ENCODE measurements around the gene PRKAR1B. TPM values are rescaled to one million over a fixed set of nuclear protein-coding genes. Genes with fewer than 3 reads are reported as not detected.

Gene PRKAR1B
- total RNA-seq, 1 experiment from 2014 or later, result 43.3 TPM

GRCh38 chr7:607938-608337, 119.1 kb downstream of the PRKAR1B start:
- WGBS (ENCODE audit: extremely low coverage, insufficient read length, low lambda C conversion rate), result no CpG with 5 or more reads among the region's 13 CpGs
- Histone ChIP-seq H3K14ac (ENCODE audit: insufficient read depth, low read length) (no peak overlapping the region), H3K56ac (ENCODE audit: insufficient read length, low read depth, low read length) (no peak overlapping the region), H2BK12ac (ENCODE audit: insufficient read length, low read depth, low read length) (no peak overlapping the region), H2AK5ac (ENCODE audit: insufficient read length, low read length) (no peak overlapping the region), H3K18ac (ENCODE audit: insufficient read length, low read depth, low read length) (no peak overlapping the region), H4K91ac (ENCODE audit: insufficient read length, low read depth, low read length) (no peak overlapping the region), H3T11ph (ENCODE audit: low read length) (no peak overlapping the region), H2AFZ (ENCODE audit: low read length) (no peak overlapping the region), H3K27me3 (ENCODE audit: insufficient read depth, low read length) (no peaks in the 10 kb centered on the region), H3K23me2 (ENCODE audit: insufficient read length, low read depth, low read length, poor library complexity, severe bottlenecking) (peaks cover 2% of the 10 kb centered on the region), H3K79me2 (ENCODE audit: insufficient read depth, low read length) (no peaks in the 10 kb centered on the region), H4K5ac (ENCODE audit: insufficient read length, low read depth, low read length) (no peak overlapping the region), H3K4me1 (ENCODE audit: insufficient read depth, low read length) (no peaks in the 10 kb centered on the region), H4K8ac (replicated peaks; ENCODE audit: insufficient read length, low read depth, low read length) (no peak overlapping the region), H2BK120ac (ENCODE audit: low read depth, low read length, poor library complexity, severe bottlenecking) (no peak overlapping the region), H3K4ac (ENCODE audit: low read depth, low read length) (no peak overlapping the region), H3K9me3 (ENCODE audit: control insufficient read depth, low read depth, low read length) (no peaks in the 10 kb centered on the region), H3K4me2 (ENCODE audit: insufficient read depth, insufficient read length, low read length) (no peak overlapping the region), H3K79me1 (ENCODE audit: insufficient read depth, low read depth, low read length, poor library complexity, severe bottlenecking) (no peaks in the 10 kb centered on the region), H3K9ac (ENCODE audit: extremely low read depth, insufficient read length, low read length) (no peak overlapping the region), H2BK5ac (ENCODE audit: insufficient read length, low read length) (no peak overlapping the region), H2BK20ac (ENCODE audit: low read depth, low read length, poor library complexity, severe bottlenecking) (no peak overlapping the region), H3K27ac (ENCODE audit: insufficient read length, low read depth, low read length) (no peak overlapping the region), H3K23ac (ENCODE audit: insufficient read length, low read depth, low read length) (no peak overlapping the region), H2BK15ac (ENCODE audit: low read depth, low read length) (no peak overlapping the region), H4K20me1 (ENCODE audit: control insufficient read depth, insufficient read depth, insufficient read length) (peaks cover 9% of the 10 kb centered on the region)
- TF ChIP-seq CTCF (conservative IDR thresholded peaks at IDR 0.05), result no peak
- Mint-ChIP-seq H3K4me1 (peaks cover 15 to 19% of the 10 kb centered on the region in 2 experiments), H3K4me3 (no peak overlapping the region), H3K27me3 (ENCODE audit: low read depth) (no peaks in the 10 kb centered on the region; the same call in 1 of the 2 replicates), H3K9me3 (peaks cover 0 to 3% of the 10 kb centered on the region in 2 experiments; a peak in 1 of 5 replicates), H3K36me3 (ENCODE audit: insufficient read depth in 1 of 3, low read depth in 3 of 3) (peaks cover 6 to 10% (median 8%) of the 10 kb centered on the region in 3 experiments; a peak in 5 of 7 replicates), H3K27ac (peak overlapping the region in 2 of 3 experiments; percentile 69 to 75; a peak in 2 of 7 replicates)
- DNase-seq, result no peak
